Measurements from ENCODE around the gene UGT1A1. TPM values are rescaled to one million over a fixed set of nuclear protein-coding genes. Genes with fewer than 3 reads are reported as not detected.
A peak's percentile ranks its signal among the peaks of the same experiment; 100 is the strongest.

Gene UGT1A1
- total RNA-seq, 1 experiment from 2014 or later = not detected

DNA sequence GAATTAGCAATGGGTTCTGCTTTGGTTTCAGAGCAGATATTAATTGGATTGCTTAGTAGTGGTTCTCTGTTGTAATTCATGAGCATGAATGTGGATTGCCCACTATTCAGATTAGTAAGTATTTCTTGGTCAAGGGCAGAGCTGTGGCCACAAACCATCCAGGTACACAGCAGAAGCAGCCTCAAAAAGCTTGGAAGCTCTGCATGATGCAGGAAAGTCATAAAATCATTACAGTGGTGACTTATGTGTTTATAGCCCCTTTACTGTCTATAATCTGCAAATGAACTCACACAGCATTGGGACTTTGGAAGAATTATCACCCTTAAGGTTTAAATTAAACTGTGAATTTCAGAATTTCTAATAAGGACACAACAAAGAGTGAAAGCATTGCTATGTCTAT lies 1.9 kb upstream of the UGT1A1 start:
- no peak for DNase-seq (ENCODE audit: low read depth)

- DNase-seq (ENCODE audit: low read depth) = no peak
These were observed 1.2 kb upstream of the UGT1A1 start for GRCh38 chr2:233758849-233759248.

DNA sequence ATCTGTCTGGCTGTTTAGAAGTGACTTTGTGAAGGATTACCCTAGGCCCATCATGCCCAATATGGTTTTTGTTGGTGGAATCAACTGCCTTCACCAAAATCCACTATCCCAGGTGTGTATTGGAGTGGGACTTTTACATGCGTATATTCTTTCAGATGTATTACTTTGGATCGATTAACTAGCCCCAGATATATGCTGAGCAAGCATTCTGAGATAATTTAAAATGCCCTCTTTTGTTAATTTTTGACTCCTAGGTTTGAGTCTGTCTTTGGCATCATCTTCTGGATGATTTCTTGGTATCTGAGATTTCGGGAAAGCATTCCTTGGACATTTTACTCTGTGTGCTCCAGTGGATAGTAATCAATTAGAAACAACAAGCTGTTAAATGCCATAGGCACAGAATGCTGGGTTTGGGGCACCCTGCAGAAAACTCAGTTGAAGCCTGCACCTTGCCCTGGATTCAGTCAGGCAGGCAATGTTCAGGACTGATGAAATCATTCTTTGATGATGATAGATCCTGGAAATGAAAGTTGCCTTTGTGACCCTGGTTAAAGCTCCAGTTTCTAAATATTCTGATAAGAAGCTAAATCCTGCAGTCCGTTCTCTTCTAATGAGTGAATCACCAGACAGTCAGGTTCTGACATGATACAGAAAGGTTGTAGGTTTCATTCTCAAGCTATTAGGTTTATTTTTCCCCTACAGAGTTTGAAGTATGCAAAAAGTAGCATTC lies 1.1 kb downstream of the UGT1A1 start:
- peak; percentile 14 for DNase-seq (ENCODE audit: low read depth)

DNA sequence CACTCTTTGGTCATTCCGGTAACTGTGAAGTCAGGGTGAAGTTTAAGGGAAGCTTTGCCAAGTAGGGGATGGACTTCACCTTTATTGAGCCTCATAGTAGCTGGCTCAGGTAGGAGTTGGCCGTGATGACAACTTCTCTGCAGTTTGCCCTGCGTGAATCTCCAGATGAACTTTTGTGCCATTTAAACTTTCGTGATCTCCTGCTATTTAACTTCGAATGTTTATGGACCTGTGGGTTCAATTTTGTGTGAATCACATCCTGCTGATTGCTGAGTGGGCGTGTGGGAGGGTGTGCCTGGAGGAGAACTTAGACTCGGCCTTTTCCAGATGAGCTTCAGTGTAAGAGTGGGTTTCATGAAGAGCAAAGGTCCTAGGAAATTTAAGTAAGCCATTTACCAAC lies 4.2 kb downstream of the UGT1A1 start:
- DNase-seq (ENCODE audit: low read depth) = peak; percentile 89

GRCh38 chr2:233764761-233765160 lies 4.7 kb downstream of the UGT1A1 start:
- DNase-seq (ENCODE audit: low read depth) = peak; percentile 68

- DNase-seq (ENCODE audit: low read depth) = no peak
These were observed 6.3 kb downstream of the UGT1A1 start for GRCh38 chr2:233766416-233766815.

DNA sequence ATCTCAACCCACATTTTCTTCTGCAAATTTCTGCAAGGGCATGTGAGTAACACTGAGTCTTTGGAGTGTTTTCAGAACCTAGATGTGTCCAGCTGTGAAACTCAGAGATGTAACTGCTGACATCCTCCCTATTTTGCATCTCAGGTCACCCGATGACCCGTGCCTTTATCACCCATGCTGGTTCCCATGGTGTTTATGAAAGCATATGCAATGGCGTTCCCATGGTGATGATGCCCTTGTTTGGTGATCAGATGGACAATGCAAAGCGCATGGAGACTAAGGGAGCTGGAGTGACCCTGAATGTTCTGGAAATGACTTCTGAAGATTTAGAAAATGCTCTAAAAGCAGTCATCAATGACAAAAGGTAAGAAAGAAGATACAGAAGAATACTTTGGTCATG lies 8.0 kb downstream of the UGT1A1 start:
- peak; percentile 24 for DNase-seq (ENCODE audit: low read depth)

DNA sequence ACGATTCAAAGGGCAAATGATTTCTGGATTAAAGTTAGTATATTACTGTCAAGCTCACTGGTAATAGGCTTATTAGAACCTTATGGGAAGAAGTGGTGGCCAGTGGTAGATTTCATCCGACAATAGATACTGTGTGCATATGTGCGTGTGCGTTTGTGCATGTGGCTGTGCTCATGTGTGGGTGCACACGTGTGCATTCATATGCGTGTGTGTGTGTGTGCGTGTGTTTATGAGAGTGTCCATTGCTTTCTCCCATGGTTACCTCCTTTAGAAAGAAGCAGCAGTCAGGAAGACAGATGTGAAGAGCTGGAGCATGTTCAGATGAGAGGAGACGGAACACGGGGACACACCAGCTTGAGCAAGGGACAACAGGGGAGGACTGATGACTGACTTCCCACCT lies 9.2 kb downstream of the UGT1A1 start:
- no peak for DNase-seq (ENCODE audit: low read depth)

GRCh38 chr2:233772153-233772552 lies 12.1 kb downstream of the UGT1A1 start:
- no peak for DNase-seq (ENCODE audit: low read depth)

- DNase-seq (ENCODE audit: low read depth) = no peak
These were observed 12.5 kb downstream of the UGT1A1 start for GRCh38 chr2:233772583-233772982.

DNA sequence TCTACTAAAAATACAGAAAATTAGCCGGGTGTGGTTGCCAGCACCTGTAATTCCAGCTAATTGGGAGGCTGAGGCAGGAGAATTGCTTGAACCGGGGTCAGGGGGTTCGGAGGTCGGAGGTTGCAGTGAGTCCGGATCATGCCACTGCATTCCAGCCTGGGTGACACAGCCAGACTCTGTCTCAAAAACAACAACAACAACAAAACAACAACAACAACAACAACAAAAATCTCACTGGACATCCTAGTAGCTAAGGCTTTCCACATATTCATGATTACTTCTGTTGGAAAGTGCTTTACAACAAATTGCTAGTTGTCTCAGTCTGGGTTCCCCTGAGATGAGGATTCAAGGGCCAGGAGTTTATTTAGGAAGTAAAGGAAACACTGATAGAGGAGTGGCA lies 13.8 kb downstream of the UGT1A1 start:
- DNase-seq (ENCODE audit: low read depth) = no peak

GRCh38 chr2:233775414-233775813 lies 15.3 kb downstream of the UGT1A1 start:
- no peak for DNase-seq (ENCODE audit: low read depth)

DNA sequence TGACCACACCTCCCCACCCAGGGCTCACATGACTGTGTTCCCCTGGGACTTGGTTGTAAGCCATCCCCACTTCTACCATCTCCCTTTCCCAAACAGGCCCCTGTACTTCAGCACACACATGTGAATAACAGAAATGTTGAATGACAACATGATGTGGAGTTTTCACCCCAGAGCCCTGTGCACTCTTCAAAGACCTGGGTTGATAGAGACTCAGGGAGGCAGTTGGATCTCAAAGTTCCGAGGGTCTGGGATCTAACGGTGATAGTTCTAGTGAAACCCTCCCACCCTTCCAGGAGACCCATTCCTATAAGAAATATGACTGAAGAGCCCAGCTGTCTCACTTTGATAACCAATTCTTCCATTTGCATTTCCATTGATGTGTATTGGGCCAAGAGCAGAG lies 18.0 kb downstream of the UGT1A1 start, which contains the start of gene MROH2A:
TSS of gene MROH2A (plus strand) at position 301 of the 400 bp plus-strand sequence. CDS start 1,029 bp downstream, outside the sequence.
- DNase-seq (ENCODE audit: low read depth) = no peak

- DNase-seq (ENCODE audit: low read depth) = no peak
These were observed 19.7 kb downstream of the UGT1A1 start for GRCh38 chr2:233779722-233780121.

GRCh38 chr2:233780771-233781170 lies 20.7 kb downstream of the UGT1A1 start:
- peak; percentile 42 for DNase-seq (ENCODE audit: low read depth)

GRCh38 chr2:233789554-233789953 lies 29.5 kb downstream of the UGT1A1 start:
- no peak for DNase-seq (ENCODE audit: low read depth)

- DNase-seq (ENCODE audit: low read depth) = no peak
These were observed 31.2 kb downstream of the UGT1A1 start for GRCh38 chr2:233791151-233791882.

DNA sequence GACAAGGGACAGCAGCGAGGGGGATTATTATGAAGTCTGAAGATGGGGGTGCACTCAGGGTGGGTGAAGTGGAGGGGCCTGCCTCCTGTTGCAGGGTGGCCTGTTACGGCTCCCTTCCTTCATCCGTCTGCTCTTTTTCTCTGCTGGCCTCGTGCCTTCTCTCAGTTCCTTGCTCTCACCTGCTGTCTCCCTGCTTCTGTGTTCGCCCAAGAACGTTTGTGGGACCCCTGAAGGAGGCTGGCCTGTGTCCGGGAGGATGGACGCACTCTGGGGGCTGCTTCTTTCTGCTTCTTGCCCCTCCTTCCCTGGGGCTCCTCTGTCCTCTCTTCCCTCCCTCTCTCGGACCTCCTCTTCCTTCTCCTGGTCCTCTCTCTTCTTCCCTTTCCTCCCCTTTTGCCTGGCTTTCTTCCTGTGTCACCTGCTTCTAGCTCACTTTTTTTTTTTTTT lies 31.8 kb downstream of the UGT1A1 start:
- no peak for DNase-seq (ENCODE audit: low read depth)

- DNase-seq (ENCODE audit: low read depth) = no peak
These were observed 32.6 kb downstream of the UGT1A1 start for GRCh38 chr2:233792720-233793119.

GRCh38 chr2:233793465-233794127 lies 33.5 kb downstream of the UGT1A1 start:
- DNase-seq (ENCODE audit: low read depth) = no peak

- DNase-seq (ENCODE audit: low read depth) = no peak
These were observed 34.1 kb downstream of the UGT1A1 start for GRCh38 chr2:233794128-233794658.

- no peak for DNase-seq (ENCODE audit: low read depth)
These were observed 35.7 kb downstream of the UGT1A1 start for GRCh38 chr2:233795735-233796171.
